ENCODE data around the gene RFC5. TPM values are rescaled to one million over a fixed set of nuclear protein-coding genes. Genes with fewer than 3 reads are reported as not detected.

RFC5 gene
- polyA plus RNA-seq, 1 experiment: 11.5 TPM

DNA sequence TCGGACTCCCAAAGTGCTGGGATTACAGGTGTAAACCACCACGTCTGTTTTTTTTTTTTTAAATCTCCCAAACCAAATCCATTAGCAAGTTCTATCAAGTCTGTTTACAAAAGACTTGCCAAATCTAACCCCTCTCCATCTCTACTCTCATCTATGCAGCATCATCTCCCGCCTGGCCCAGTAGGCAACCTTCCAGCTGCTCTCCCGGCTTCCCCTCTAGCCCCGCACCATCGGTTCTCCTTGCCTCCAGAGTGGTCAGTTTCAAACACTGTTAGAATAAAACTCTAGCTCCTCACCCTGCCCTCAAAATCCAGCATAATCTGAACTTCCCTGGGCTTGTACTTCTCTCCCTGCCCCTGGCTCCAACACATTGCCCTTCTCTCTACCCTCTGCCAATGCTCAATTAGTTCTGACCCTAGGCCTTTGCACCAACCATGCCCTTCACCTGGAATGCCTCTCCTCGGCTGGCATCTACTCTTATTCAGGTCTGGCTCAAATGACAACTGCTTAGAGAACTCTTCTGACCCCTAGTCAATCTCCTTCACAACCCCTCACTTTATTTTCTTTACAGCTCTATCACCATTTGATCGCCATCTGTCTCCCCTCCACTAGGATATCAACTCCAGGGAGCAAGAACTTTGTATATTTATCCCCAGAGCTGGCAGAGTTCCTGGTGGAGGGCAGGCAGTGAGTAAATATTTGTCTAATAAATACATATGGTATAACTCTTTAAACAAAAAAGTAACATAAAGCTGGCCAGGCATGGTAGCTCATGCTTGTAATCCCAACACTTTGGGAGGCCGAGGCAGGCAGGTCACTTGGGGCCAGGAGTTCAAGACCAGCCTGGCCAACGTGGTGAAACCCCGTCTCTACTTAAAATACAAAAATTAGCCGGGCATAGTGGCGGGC lies 39.6 kb downstream of the RFC5 start:
- ChIA-PET POLR2A (no interaction called here), CTCF (interaction anchor here (0.9 to 1.4 kb wide), 3 partner anchors 12 to 27 kb away, joined by 3 read pairs; no protein-coding TSS in a partner anchor)
- no peak for TF ChIP-seq CTCF (IDR thresholded peaks at IDR 0.05; ENCODE audit: insufficient read depth, low read depth, low read length)
- no peak overlapping the region for H3K4me3 ChIP-seq (ENCODE audit: low read depth, low read length)
- no peaks in the 10 kb centered on the region for H3K27me3 ChIP-seq (ENCODE audit: control insufficient read depth, insufficient read depth, low read length)
- no peaks in the 10 kb centered on the region; the same call in 1 of the 2 replicates for H3K36me3 ChIP-seq (ENCODE audit: control insufficient read depth, insufficient read depth, low read length)
- no peak for DNase-seq (ENCODE audit: low read depth)

DNA sequence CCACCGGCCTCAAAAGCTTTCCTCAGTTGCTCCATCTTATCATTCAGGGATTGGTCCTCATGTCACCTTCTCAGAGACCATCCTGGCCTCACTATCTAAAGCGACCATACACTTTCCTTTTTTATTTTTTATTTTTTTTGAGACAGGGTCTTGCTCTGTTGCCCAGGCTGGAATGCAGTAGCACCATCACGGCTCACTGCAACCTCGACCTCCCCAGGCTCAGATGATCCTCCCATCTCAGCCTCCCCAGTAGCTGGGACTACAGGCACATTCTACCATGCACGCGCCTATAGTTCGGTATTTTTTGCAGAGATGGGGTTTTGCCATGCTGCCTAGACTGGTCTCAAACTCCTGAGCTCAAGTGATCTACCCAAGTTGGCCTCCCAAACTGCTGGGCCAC lies 41.7 kb downstream of the RFC5 start:
- Histone ChIP-seq H3K4me3 (ENCODE audit: low read depth, low read length) (no peak overlapping the region), H3K27me3 (ENCODE audit: control insufficient read depth, insufficient read depth, low read length) (no peaks in the 10 kb centered on the region), H3K36me3 (ENCODE audit: control insufficient read depth, insufficient read depth, low read length) (no peaks in the 10 kb centered on the region)
- POLR2A ChIA-PET: interaction anchor here (0.6 kb wide), 1 partner anchor 65 kb away, joined by 12 read pairs; no protein-coding TSS in a partner anchor
- CTCF ChIA-PET: no interaction called here
- no peak for DNase-seq (ENCODE audit: low read depth)
- no peak for TF ChIP-seq CTCF (IDR thresholded peaks at IDR 0.05; ENCODE audit: insufficient read depth, low read depth, low read length)

- CTCF ChIA-PET: no interaction called here
- no peak for TF ChIP-seq CTCF (IDR thresholded peaks at IDR 0.05; ENCODE audit: insufficient read depth, low read depth, low read length)
- no peak overlapping the region for H3K4me3 ChIP-seq (ENCODE audit: low read depth, low read length)
Observed at GRCh38 chr12:118058881-118059280, 42.4 kb downstream of the RFC5 start.

GRCh38 chr12:118059341-118060191 lies 43.1 kb downstream of the RFC5 start:
- no peaks in the 10 kb centered on the region for H3K36me3 ChIP-seq (ENCODE audit: control insufficient read depth, insufficient read depth, low read length)
- H3K4me3 ChIP-seq (ENCODE audit: low read depth, low read length): peak overlapping the region; percentile 92
- CTCF ChIA-PET: no interaction called here
- no peak for TF ChIP-seq CTCF (IDR thresholded peaks at IDR 0.05; ENCODE audit: insufficient read depth, low read depth, low read length)
- DNase-seq (ENCODE audit: low read depth): no peak
- H3K27me3 ChIP-seq (ENCODE audit: control insufficient read depth, insufficient read depth, low read length): no peaks in the 10 kb centered on the region
- POLR2A ChIA-PET: interaction anchor here (0.6 to 0.8 kb wide), 2 partner anchors 45 to 348 kb away, joined by 3 to 7 read pairs; no protein-coding TSS in a partner anchor

More at GRCh38 chr12:118058881-118059280, 42.4 kb downstream of the RFC5 start:
- DNase-seq (ENCODE audit: low read depth): no peak
- Histone ChIP-seq H3K27me3 (ENCODE audit: control insufficient read depth, insufficient read depth, low read length) (no peaks in the 10 kb centered on the region), H3K36me3 (ENCODE audit: control insufficient read depth, insufficient read depth, low read length) (no peaks in the 10 kb centered on the region)
- POLR2A ChIA-PET: no interaction called here

Measured in BJ (cell line).